Myometrial cell (primary cell): Measurements from ENCODE around the gene ZNF277. TPM values are rescaled to one million over a fixed set of nuclear protein-coding genes. Genes with fewer than 3 reads are reported as not detected.

Experiments used
- total RNA-seq: library from RNA; depleted of rRNA; stranded (reverse); fragments of >200 nt; gene quantifications from 2 replicates; pipeline ENCODE4 v1.2.3, GENCODE V29; 2015

Gene ZNF277, protein sequence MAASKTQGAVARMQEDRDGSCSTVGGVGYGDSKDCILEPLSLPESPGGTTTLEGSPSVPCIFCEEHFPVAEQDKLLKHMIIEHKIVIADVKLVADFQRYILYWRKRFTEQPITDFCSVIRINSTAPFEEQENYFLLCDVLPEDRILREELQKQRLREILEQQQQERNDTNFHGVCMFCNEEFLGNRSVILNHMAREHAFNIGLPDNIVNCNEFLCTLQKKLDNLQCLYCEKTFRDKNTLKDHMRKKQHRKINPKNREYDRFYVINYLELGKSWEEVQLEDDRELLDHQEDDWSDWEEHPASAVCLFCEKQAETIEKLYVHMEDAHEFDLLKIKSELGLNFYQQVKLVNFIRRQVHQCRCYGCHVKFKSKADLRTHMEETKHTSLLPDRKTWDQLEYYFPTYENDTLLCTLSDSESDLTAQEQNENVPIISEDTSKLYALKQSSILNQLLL
- total RNA-seq: 18.2 and 25.5 TPM in 2 replicates

DNA sequence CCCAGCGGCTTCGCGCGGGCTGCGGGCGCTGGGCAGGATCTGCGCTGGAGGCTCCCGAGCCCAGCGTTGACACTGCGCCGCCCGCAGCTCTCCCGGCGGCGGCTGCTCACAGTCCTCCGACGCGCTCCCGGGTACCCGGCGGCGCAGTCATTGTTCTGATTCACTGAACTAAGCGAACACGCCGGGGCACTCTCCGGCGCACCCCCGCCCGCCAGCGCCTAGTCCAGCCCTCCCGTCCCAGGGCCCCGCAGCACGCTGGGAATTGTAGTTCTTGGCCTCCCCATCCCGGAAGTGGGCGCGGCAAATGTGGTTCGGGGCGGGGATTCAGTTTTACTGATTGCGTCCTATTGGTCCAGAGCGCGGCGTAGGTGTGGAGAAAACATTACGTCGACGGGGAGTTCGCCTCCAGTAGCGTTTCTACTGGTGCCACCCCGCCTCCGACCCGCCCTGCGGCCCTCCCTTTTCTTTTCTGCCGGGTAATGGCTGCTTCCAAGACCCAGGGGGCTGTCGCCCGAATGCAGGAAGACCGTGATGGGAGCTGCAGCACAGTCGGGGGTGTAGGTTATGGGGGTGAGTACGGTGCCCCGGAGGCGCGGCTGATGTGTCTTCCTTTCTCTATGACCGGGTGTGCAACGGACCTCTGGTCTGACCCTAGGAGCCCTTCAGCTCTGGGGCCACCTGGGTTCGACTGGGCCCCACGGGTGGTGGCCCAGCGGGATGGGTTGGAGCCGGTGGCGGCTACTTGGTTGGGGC lies at the start of gene ZNF277, which contains the start of gene DOCK4:
Gene ZNF277 (plus strand): TSS at position 458 of the 753 bp plus-strand sequence. CDS start 22 bp downstream, at position 480.
Gene DOCK4 (minus strand): TSS at position 162 of the 753 bp plus-strand sequence. CDS start 261 bp downstream, outside the sequence.

Other genes with a start within 250 kb of the ZNF277 start
- 6.6 and 8.1 TPM in 2 replicates for gene DOCK4, start 296 bp upstream of the ZNF277 start, total RNA-seq
- 26.6 and 32.6 TPM in 2 replicates for gene IFRD1, start 243.8 kb downstream of the ZNF277 start, total RNA-seq